ENCODE results near the gene PPP2R5A.

DNA sequence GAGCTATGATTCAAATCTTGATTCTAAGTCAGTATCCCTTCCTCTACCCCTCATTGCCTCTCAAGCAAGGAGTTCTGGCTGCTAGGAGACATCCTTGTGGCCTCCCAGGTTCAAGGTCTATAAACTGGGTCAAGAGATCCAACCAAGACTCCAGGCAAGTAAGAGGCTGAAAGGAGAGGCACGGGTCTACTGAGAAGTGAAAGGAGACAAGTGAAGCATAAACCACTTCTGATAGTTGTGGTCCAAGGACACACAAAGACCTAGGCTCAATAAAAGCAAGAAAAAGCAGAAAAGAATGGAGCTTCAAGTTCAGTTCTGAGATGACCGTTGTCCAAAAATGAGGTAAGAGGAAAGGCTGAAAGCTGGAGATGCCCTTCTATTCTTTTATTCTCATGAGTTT lies 17.8 kb upstream of the PPP2R5A start:
- TF ChIP-seq, protein P1, sequence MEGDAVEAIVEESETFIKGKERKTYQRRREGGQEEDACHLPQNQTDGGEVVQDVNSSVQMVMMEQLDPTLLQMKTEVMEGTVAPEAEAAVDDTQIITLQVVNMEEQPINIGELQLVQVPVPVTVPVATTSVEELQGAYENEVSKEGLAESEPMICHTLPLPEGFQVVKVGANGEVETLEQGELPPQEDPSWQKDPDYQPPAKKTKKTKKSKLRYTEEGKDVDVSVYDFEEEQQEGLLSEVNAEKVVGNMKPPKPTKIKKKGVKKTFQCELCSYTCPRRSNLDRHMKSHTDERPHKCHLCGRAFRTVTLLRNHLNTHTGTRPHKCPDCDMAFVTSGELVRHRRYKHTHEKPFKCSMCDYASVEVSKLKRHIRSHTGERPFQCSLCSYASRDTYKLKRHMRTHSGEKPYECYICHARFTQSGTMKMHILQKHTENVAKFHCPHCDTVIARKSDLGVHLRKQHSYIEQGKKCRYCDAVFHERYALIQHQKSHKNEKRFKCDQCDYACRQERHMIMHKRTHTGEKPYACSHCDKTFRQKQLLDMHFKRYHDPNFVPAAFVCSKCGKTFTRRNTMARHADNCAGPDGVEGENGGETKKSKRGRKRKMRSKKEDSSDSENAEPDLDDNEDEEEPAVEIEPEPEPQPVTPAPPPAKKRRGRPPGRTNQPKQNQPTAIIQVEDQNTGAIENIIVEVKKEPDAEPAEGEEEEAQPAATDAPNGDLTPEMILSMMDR (IDR thresholded peaks at IDR 0.05; ENCODE audit: borderline replicate concordance, extremely low read depth, low read length, poor library complexity, severe bottlenecking): no peak
- TF ChIP-seq EZH2 (IDR thresholded peaks at IDR 0.05; ENCODE audit: borderline replicate concordance, low read depth, low read length, severe bottlenecking): no peak

Measured in DND-41 (cell line).